A549 (cell line): ENCODE measurements around the gene SLC43A3.

Experiments
- CTCF ChIP-seq: fragments of >200 bp; sonication (Bioruptor Twin); formaldehyde crosslinking; IDR thresholded peaks from 3 replicates; pipeline ENCODE4 v1.5.1; 2016
- KDM1A ChIP-seq: fragments of 200-600 bp; sonication (generic); IDR thresholded peaks from 2 replicates; pipeline ENCODE4 v1.6.1; 2016; ENCODE audit warnings: low read depth, mild to moderate bottlenecking
- MAFK ChIP-seq: fragments of 450-650 bp; IDR thresholded peaks from 2 replicates; pipeline ENCODE4 v1.6.1; 2014; ENCODE audit not compliant: partially characterized antibody
- PBX3 ChIP-seq: IDR thresholded peaks from 2 replicates; pipeline ENCODE4 v1.6.1; 2012
- RCOR1 ChIP-seq: fragments of 150-350 bp; IDR thresholded peaks from 2 replicates; pipeline ENCODE4 v1.6.1; 2014; ENCODE audit warnings: antibody characterized with exemption, low read length, low read depth

GRCh38 chr11:57429946-57430345 is 3.0 kb upstream of the SLC43A3 start:
- TF ChIP-seq KDM1A (no peak), RCOR1 (no peak), CTCF (no peak), MAFK (no peak), PBX3 (no peak)
